Spinal cord (tissue), 10 donors: ENCODE results near the gene GPR132. TPM values are rescaled to one million over a fixed set of nuclear protein-coding genes. Genes with fewer than 3 reads are reported as not detected.

Experiments
- DNase-seq, 6 donors: peaks; one replicate each; pipeline versions ENCODE4 v3.0.0 to v3.0.0-alpha.2; 2013 to 2015; ENCODE audit warnings: low spot score in 6 of 6, low read depth in 4 of 6
- H3K27ac ChIP-seq: one replicate; pipeline ENCODE4 v1.5.1; 2013; ENCODE audit warnings: low read depth, low read length, control low read depth
- H3K27me3 ChIP-seq: one replicate; pipeline ENCODE4 v1.6.1; 2013; ENCODE audit warnings: low read length; ENCODE audit not compliant: control insufficient read depth, insufficient read depth
- H3K36me3 ChIP-seq: one replicate; pipeline ENCODE4 v1.6.1; 2013; ENCODE audit warnings: low read length; ENCODE audit not compliant: control insufficient read depth, insufficient read depth
- H3K4me1 ChIP-seq: one replicate; pipeline ENCODE4 v1.6.1; 2013; ENCODE audit warnings: low read length; ENCODE audit not compliant: control insufficient read depth, insufficient read depth
- H3K4me3 ChIP-seq: one replicate; pipeline ENCODE4 v1.5.1; 2013; ENCODE audit warnings: low read depth, low read length, control low read depth
- H3K9me3 ChIP-seq: one replicate; pipeline ENCODE4 v1.6.1; 2013; ENCODE audit warnings: low read length; ENCODE audit not compliant: control insufficient read depth, insufficient read depth
- WGBS: methylation state at CpG from one replicate; pipeline ENCODE4 v1.1.5; 2013; ENCODE audit warnings: missing lambda C conversion rate; ENCODE audit not compliant: insufficient coverage; 5-methylcytosine and 5-hydroxymethylcytosine counted together
- polyA plus RNA-seq, 2 donors: library from polyadenylated mRNA; unstranded; fragments of 120-200 nt; gene quantifications; one replicate each; pipeline ENCODE4 v1.2.1, GENCODE V29; 2013; ENCODE audit not compliant: insufficient read length in 2 of 2
- total RNA-seq, 2 donors: library from RNA; depleted of rRNA in 1 of 2; stranded (reverse); fragments of 120-200 nt in 1 of 2; fragments of >200 nt in 1 of 2; gene quantifications; one replicate each; pipeline versions ENCODE4 v1.2.3 to v1.2.4, GENCODE V29; 2013 to 2014
- donor health status: healthy.

Gene GPR132
- total and polyA plus RNA-seq, 4 donors = 0.69 to 1.4 (median 1.1) TPM

DNA sequence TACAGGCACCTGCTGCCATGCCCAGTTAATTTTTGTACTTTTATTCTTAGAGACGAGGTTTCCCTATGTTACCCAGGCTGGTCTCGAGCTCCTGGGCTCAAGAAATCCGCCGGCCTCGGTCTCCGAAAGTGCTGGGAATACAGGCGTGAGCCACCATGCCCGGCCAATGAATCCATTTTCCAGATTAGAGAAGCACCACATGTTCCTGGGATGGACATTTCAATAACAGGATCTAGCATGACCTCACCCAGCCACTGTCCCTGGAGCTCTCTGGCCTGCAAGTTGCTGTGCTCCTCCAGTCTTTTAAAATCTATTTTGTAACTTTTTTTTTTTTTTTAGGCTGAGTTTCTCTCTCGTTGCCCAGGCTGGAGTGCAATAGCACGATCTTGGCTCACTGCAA, 2.2 kb downstream of the GPR132 start:
- H3K27ac ChIP-seq = no peak overlapping the region
- 85% methylated on average over 10 of the region's 10 CpGs for WGBS
- no peaks in the 10 kb centered on the region for H3K27me3 ChIP-seq
- H3K9me3 ChIP-seq = no peaks in the 10 kb centered on the region
- DNase-seq = no peak
- peaks cover 35% of the 10 kb centered on the region for H3K4me1 ChIP-seq
- no peaks in the 10 kb centered on the region for H3K36me3 ChIP-seq
- no peak overlapping the region for H3K4me3 ChIP-seq

DNA sequence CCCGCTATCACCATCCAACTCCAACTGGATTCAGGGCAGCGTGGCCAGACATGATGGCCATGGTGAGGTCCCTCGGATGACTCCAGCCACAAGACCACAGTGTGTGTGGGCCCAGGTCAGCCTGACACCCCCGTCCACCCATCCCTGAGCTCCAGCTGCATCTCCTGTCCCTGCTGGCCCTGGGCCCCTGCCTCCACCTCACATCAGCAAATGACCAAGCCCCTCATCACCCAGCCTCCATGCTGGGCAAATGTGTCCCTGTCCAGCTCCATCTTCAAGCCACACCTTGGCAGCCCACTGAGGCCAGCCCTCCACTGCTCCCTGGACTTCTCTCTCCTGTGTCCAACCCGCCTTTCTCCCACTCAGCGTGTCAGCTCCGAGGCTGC, 3.2 kb downstream of the GPR132 start:
- H3K4me3 ChIP-seq = no peak overlapping the region
- H3K4me1 ChIP-seq = peaks cover 35% of the 10 kb centered on the region
- no peak overlapping the region for H3K27ac ChIP-seq
- no peaks in the 10 kb centered on the region for H3K36me3 ChIP-seq
- no peaks in the 10 kb centered on the region for H3K27me3 ChIP-seq
- DNase-seq = no peak
- 92% methylated on average over 7 of the region's 7 CpGs for WGBS
- no peaks in the 10 kb centered on the region for H3K9me3 ChIP-seq

DNA sequence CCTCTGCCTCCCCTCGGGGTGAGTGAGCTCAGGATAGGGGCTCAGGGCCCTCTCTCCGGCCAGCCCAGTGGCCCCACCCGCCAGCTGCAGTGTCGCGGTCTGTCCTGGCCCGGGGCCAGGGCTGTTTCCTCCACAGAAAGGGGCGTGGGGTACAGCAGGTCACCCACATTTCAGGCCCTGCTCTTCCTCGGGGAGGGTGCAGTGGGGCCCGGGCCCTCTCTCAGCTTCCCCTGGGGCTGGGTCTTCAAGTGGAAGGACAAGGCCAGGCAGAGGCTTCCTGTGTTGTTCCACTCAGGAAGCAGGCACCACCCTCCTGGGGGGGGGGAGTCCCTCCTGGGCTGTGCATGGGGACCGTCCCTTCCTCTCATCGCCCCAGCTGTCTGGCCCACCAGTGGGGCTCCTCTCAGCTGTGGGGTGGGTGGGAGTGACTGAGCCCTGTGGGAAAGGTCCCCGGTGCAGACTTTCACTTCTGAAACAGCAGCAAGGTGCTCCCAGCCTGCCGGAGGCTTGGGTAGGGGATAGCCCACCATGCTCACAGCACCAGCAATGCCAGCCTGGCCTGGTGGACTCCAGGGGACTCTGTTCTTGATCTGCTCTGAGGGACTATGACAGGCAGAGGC, 3.7 kb downstream of the GPR132 start:
- no peak overlapping the region for H3K4me3 ChIP-seq
- whole genome bisulfite sequencing = 69% methylated on average over 11 of the region's 13 CpGs
- no peaks in the 10 kb centered on the region for H3K36me3 ChIP-seq
- H3K27ac ChIP-seq = no peak overlapping the region
- no peak for DNase-seq
- peaks cover 33% of the 10 kb centered on the region for H3K4me1 ChIP-seq
- no peaks in the 10 kb centered on the region for H3K27me3 ChIP-seq
- no peaks in the 10 kb centered on the region for H3K9me3 ChIP-seq

DNA sequence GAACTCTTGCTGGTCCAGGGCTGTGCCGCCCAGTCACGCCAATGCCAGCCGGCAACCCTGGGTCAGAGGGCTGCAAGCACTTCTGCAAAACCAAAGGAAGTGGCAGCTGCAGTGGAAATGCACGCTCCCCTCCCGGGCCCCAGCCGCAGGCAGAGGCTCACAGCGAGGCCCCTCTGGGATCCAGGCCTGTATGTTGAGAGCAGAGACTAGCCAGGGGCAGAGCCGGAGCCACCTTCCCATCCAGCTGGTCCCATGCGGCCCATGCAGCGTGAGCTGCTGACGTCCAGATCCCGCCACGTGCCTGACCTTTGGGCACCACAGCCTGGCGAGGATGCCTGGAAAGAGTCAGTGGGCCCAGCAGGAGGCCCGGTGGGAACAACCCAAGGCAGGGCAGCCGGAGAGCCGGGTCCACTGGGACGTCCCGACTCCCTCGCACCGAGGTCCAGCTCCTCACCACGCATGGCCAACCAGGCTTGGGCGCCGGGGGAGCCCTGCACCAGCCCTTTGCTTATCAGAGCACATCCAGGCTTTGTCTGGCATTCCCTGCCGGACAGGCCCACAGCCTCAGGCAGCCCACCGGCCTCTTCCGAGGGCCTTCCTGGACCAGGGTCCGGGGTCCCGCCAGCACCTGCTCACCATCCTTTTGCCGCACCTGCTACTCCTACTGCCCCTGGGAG, 4.3 kb downstream of the GPR132 start:
- peak overlapping the region; percentile 35 for H3K27ac ChIP-seq
- no peak overlapping the region for H3K4me3 ChIP-seq
- DNase-seq = no peak
- no peaks in the 10 kb centered on the region for H3K36me3 ChIP-seq
- 66% methylated on average over 30 of the region's 30 CpGs for WGBS
- H3K4me1 ChIP-seq = peaks cover 32% of the 10 kb centered on the region
- H3K27me3 ChIP-seq = no peaks in the 10 kb centered on the region
- no peaks in the 10 kb centered on the region for H3K9me3 ChIP-seq

DNA sequence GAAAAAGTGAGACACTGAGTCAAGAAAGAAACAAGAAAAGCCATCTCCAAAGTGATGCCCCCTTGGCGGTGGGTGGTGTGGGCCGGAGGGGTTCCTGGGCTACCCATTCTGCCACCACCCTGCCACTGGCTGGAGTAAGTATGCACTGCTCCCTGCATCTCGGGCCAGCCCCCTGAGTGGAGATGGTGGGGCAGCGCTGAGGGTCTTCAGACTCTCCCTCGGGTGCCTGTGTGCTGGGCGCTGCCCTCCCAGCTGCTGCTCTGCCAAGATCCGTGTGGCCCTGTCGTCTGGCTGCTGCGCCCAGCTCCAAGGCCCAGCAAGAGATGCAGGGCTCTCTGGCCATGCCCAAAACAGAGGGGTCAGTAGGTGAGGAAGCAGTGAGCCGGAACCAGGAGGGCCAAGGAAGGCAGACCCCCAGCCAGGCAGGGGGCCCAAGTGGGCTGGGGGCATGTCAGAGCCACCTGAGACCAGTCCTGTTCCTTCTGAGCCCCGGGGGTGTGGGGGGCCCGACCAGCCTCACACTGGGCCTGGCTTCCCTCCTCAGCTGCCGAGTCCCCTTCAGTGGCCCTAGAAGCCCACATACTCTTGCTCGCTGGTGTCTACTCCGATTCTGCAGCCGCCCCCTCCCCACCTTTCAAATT, 5.2 kb downstream of the GPR132 start:
- no peak overlapping the region for H3K27ac ChIP-seq
- 86% methylated on average over 15 of the region's 16 CpGs for WGBS

DNA sequence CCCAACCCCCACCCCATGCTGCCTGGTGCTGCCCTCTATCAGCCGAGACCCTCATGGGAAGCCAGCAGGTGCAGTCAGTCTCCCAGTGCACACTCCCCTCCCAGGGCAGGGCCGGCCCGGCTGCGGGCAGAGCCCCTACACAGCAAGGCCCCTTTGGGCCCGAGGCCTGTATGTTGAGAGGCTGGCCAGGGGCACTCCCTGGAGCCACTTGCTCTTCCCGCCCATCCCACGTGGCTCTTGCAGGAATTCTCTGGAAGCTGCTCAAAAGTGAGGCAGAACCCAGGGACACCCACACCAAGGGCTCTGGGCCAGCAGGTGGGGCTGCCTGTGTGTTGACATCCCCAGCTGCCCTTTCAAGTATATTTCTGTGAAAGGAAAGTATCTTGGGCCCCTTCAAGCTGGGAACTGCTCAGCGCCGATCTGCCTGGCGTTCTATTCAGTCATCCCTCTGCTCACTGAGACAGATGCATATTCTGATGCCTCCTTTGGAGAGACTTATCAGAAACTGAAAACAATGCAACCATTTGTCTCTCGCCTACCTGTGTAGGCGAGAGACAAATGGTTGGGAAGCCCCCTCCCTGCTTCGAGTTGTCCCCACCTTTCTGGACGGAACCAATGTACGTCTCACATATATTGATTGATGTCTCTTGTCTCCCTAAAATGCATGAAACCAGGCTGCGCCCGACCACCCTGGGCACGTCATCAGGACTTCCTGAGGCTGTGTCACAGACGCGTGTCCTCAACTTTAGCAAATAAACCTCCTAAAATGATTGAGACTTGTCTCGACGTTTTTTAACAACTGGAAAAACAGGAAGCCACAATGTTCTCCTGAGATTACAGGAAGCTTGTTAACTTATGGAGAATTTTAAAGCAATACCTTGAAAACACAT, 6.0 kb downstream of the GPR132 start:
- Histone ChIP-seq H3K27ac (no peak overlapping the region), H3K27me3 (peaks cover 2% of the 10 kb centered on the region), H3K9me3 (no peaks in the 10 kb centered on the region), H3K36me3 (no peaks in the 10 kb centered on the region), H3K4me1 (peaks cover 33% of the 10 kb centered on the region), H3K4me3 (no peak overlapping the region)
- 64% methylated on average over 18 of the region's 22 CpGs for WGBS
- DNase-seq = peak in 1 of 6 donors; percentile 43

More for the DNA sequence above, 5.2 kb downstream of the GPR132 start:
- H3K4me1 ChIP-seq = peaks cover 33% of the 10 kb centered on the region
- no peaks in the 10 kb centered on the region for H3K9me3 ChIP-seq
- no peak for DNase-seq
- H3K36me3 ChIP-seq = no peaks in the 10 kb centered on the region
- no peak overlapping the region for H3K4me3 ChIP-seq
- H3K27me3 ChIP-seq = peaks cover 2% of the 10 kb centered on the region

DNA sequence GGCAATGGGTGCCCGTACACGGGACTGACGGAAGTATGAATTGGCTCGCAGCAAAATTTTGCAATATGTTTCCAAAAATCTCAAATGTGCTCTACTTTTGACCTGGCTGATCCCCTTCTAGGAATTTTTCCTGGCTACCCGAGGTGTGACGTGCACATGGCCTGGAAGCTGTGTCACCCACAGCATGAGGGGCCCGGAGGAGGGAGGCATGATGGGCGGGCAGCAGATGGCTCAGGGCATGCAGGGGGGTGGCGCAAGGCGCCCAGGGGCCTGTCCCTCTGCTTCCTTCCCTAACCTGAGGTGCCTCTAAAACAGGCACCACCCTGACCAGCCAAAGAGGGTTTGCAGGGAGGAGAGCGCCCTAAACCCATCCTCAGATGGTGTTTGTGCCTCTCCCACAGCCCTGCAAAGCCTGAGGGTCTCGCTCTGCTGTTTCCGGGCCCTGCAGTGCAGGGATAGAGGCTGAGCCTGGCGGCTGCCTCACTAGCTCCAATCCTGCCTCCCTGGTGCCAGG, 6.7 kb downstream of the GPR132 start:
- H3K27ac ChIP-seq = no peak overlapping the region

DNA sequence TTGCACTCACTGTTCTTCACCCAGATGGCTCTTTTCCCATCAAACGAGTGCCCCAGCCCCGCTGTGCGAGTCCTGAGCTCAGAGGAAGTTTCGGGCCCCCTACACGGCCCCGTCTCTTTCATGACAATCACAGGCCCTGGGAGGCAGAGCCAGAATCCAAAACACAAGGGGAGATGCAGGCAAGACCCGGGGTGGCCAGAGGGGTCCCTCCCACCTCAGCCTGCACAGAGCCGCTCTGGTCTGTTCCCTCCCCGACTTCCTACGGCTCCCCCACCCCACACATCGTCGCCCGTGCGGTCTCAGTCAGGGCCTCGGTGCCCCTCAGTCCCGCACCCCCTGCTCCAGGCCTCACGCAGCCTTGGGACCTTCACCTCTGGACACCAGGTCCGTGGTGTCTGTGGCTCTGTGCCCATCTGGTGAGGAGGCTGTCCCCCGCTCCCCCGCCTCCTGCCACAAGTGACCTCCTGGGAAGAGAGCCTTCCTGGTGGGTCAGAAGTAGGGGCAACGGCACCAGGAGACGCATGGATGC, 8.9 kb downstream of the GPR132 start:
- WGBS = 45% methylated on average over 20 of the region's 22 CpGs
- H3K27ac ChIP-seq = no peak overlapping the region
- peaks cover 27% of the 10 kb centered on the region for H3K4me1 ChIP-seq
- no peaks in the 10 kb centered on the region for H3K9me3 ChIP-seq
- no peak overlapping the region for H3K4me3 ChIP-seq
- H3K36me3 ChIP-seq = no peaks in the 10 kb centered on the region
- no peak for DNase-seq
- peaks cover 2% of the 10 kb centered on the region for H3K27me3 ChIP-seq

More for the DNA sequence above, 6.7 kb downstream of the GPR132 start:
- Histone ChIP-seq H3K4me3 (no peak overlapping the region), H3K4me1 (peaks cover 33% of the 10 kb centered on the region), H3K36me3 (no peaks in the 10 kb centered on the region), H3K27me3 (peaks cover 2% of the 10 kb centered on the region), H3K9me3 (no peaks in the 10 kb centered on the region)
- DNase-seq = no peak
- WGBS = 78% methylated on average over 9 of the region's 14 CpGs

DNA sequence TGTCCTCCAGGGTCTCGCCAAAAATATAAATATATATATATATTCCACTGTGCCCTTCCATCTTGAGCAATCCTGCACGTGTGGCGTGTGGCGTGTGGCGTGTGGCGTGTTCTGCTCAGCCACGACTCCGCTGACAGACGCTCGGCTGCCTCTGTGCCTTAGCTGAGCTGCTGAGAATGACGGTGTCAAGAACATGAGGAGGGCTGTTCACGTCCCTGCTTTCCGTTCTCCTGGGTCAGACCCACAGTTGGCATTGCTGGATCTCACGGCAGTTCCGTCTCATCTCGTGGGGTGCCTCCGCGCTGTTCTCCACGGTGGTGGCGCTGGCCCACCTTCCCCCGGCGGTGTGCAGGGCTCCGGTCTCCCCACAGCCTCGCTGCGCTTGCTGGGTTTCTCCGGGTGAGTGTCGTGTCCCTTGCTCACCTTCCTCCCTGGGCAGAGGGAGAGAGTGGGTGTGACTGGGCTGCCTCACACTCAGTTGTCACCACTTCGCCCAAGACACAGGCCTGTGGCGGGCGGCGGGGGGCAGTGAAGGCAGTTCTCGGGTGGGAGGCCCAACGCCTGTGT, 9.4 kb downstream of the GPR132 start:
- 67% methylated on average over 25 of the region's 33 CpGs for WGBS
- H3K27me3 ChIP-seq = peaks cover 2% of the 10 kb centered on the region
- no peaks in the 10 kb centered on the region for H3K36me3 ChIP-seq
- no peak overlapping the region for H3K4me3 ChIP-seq
- no peak for DNase-seq
- H3K27ac ChIP-seq = no peak overlapping the region
- H3K4me1 ChIP-seq = peaks cover 21% of the 10 kb centered on the region
- H3K9me3 ChIP-seq = no peaks in the 10 kb centered on the region
